ENCODE measurements around the gene GABRR2.

- TF ChIP-seq CTCF (IDR thresholded peaks at IDR 0.05; ENCODE audit: insufficient read depth, low read depth, low read length) (no peak), EZH2 (IDR thresholded peaks at IDR 0.05; ENCODE audit: insufficient read depth, low read length) (no peak)
Measured at GRCh38 chr6:89348372-89348771, 33.3 kb upstream of the GABRR2 start.
